ENCODE measurements around the gene TMPRSS7.

- TF ChIP-seq, protein P1, sequence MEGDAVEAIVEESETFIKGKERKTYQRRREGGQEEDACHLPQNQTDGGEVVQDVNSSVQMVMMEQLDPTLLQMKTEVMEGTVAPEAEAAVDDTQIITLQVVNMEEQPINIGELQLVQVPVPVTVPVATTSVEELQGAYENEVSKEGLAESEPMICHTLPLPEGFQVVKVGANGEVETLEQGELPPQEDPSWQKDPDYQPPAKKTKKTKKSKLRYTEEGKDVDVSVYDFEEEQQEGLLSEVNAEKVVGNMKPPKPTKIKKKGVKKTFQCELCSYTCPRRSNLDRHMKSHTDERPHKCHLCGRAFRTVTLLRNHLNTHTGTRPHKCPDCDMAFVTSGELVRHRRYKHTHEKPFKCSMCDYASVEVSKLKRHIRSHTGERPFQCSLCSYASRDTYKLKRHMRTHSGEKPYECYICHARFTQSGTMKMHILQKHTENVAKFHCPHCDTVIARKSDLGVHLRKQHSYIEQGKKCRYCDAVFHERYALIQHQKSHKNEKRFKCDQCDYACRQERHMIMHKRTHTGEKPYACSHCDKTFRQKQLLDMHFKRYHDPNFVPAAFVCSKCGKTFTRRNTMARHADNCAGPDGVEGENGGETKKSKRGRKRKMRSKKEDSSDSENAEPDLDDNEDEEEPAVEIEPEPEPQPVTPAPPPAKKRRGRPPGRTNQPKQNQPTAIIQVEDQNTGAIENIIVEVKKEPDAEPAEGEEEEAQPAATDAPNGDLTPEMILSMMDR (IDR thresholded peaks at IDR 0.05; ENCODE audit: low read depth, low read length), result no peak
- TF ChIP-seq EZH2phosphoT487 (IDR thresholded peaks at IDR 0.05; ENCODE audit: low read depth), result no peak
Observed at GRCh38 chr3:112027142-112027541, 7.4 kb upstream of the TMPRSS7 start.
